SU-DHL-6 (cell line): ENCODE measurements around the gene HAAO.

Experiments used
- H2AFZ ChIP-seq: fragments of 200-600 bp; sonication (generic); 2 replicates; pipeline ENCODE4 v1.6.1; 2014; ENCODE audit warnings: low read depth, mild to moderate bottlenecking, moderate library complexity, mixed read lengths, antibody characterized with exemption, low read length; ENCODE audit not compliant: severe bottlenecking
- H3F3A ChIP-seq: fragments of 200-600 bp; shearing (Covaris generic); 2 replicates; pipeline ENCODE4 v1.6.0; 2016; ENCODE audit warnings: antibody characterized with exemption, mild to moderate bottlenecking; ENCODE audit not compliant: insufficient read depth
- H3K27ac ChIP-seq: fragments of 200-600 bp; sonication (generic); 2 replicates; pipeline ENCODE4 v1.5.1; 2016; ENCODE audit warnings: low read depth, mild to moderate bottlenecking, low read length, moderate library complexity, mixed read lengths
- H3K27me3 ChIP-seq: fragments of 200-600 bp; sonication (generic), shearing (Covaris generic); 2 replicates; pipeline ENCODE4 v1.6.0; 2014; ENCODE audit warnings: mild to moderate bottlenecking, low read length
- H3K36me3 ChIP-seq: fragments of 200-600 bp; sonication (generic); 2 replicates; pipeline ENCODE4 v1.6.1; 2014; ENCODE audit warnings: mild to moderate bottlenecking, low read length, mixed read lengths
- H3K4me2 ChIP-seq: fragments of 300-600, 200-600 bp; shearing (Covaris generic), sonication (generic); 2 replicates; pipeline ENCODE4 v1.6.0; 2014; ENCODE audit warnings: low read length, low read depth, mild to moderate bottlenecking; ENCODE audit not compliant: poor library complexity, severe bottlenecking
- H3K4me3 ChIP-seq: fragments of 200-600 bp; sonication (generic); 2 replicates; pipeline ENCODE4 v1.5.1; 2014; ENCODE audit warnings: antibody characterized with exemption, low read length, mild to moderate bottlenecking, mixed read lengths; ENCODE audit not compliant: insufficient read depth, poor library complexity, severe bottlenecking
- H3K79me2 ChIP-seq: fragments of 200-600 bp; sonication (generic); 2 replicates; pipeline ENCODE4 v1.6.1; 2014; ENCODE audit warnings: mild to moderate bottlenecking, low read length, moderate library complexity; ENCODE audit not compliant: insufficient read depth
- H3K9ac ChIP-seq: fragments of 200-600 bp; sonication (generic); 2 replicates; pipeline ENCODE4 v1.7.0; 2014; ENCODE audit warnings: mild to moderate bottlenecking, low read length
- H3K9me2 ChIP-seq: fragments of 200-600 bp; sonication (generic); replicated peaks from 2 replicates; pipeline ENCODE4 v1.6.1; 2014; ENCODE audit warnings: low read length; ENCODE audit not compliant: insufficient read depth
- H3K9me3 ChIP-seq: fragments of 200-600 bp; sonication (generic); 2 replicates; pipeline ENCODE4 v1.6.1; 2014; ENCODE audit warnings: low read length, mixed read lengths; ENCODE audit not compliant: insufficient read depth
- H4K20me1 ChIP-seq: fragments of 200-600 bp; sonication (generic); 2 replicates; pipeline ENCODE4 v1.6.1; 2014; ENCODE audit warnings: low read depth, mild to moderate bottlenecking, antibody characterized with exemption, low read length, moderate library complexity, mixed read lengths
- CTCF ChIP-seq: fragments of 200-600 bp; sonication (generic); IDR thresholded peaks from one replicate; pipeline ENCODE4 v1.5.1; 2017; ENCODE audit warnings: antibody characterized with exemption, mild to moderate bottlenecking, low read length, moderate library complexity; ENCODE audit not compliant: insufficient read depth, poor library complexity, severe bottlenecking
- EZH2phosphoT487 ChIP-seq: fragments of 200-600 bp; sonication (generic), shearing (Covaris generic); conservative IDR thresholded peaks from 2 replicates; pipeline ENCODE4 v1.6.1; 2018; ENCODE audit warnings: mild to moderate bottlenecking, antibody characterized with exemption, low read length, moderate library complexity, mixed read lengths

HAAO gene

GRCh38 chr2:42797281-42797680 is 4.9 kb upstream of the HAAO start:
- Histone ChIP-seq H3K36me3 (no peaks in the 10 kb centered on the region), H3K9me3 (no peaks in the 10 kb centered on the region), H3K79me2 (no peaks in the 10 kb centered on the region), H3K4me2 (no peak overlapping the region), H3K9me2 (no peaks in the 10 kb centered on the region), H3K27me3 (no peaks in the 10 kb centered on the region), H2AFZ (no peak overlapping the region), H3K9ac (no peak overlapping the region), H3F3A (no peaks in the 10 kb centered on the region), H3K4me3 (no peak overlapping the region), H3K27ac (no peak overlapping the region), H4K20me1 (no peaks in the 10 kb centered on the region)
- TF ChIP-seq CTCF (no peak), EZH2phosphoT487 (no peak)

GRCh38 chr2:42796427-42797248 is 4.3 kb upstream of the HAAO start:
- H3K9me2 ChIP-seq, result no peaks in the 10 kb centered on the region
- TF ChIP-seq EZH2phosphoT487 (no peak), CTCF (no peak)
- H3K4me3 ChIP-seq, result no peak overlapping the region
- H3K4me2 ChIP-seq, result no peak overlapping the region
- H3K79me2 ChIP-seq, result no peaks in the 10 kb centered on the region
- H3K36me3 ChIP-seq, result no peaks in the 10 kb centered on the region
- H2AFZ ChIP-seq, result no peak overlapping the region
- no peak overlapping the region for H3K27ac ChIP-seq
- no peaks in the 10 kb centered on the region for H3F3A ChIP-seq
- no peaks in the 10 kb centered on the region for H3K27me3 ChIP-seq
- H3K9me3 ChIP-seq, result no peaks in the 10 kb centered on the region
- no peaks in the 10 kb centered on the region for H4K20me1 ChIP-seq
- no peak overlapping the region for H3K9ac ChIP-seq

- no peaks in the 10 kb centered on the region for H3F3A ChIP-seq
- no peaks in the 10 kb centered on the region for H4K20me1 ChIP-seq
- no peak overlapping the region for H3K9ac ChIP-seq
- no peaks in the 10 kb centered on the region for H3K27me3 ChIP-seq
- no peak overlapping the region for H3K4me3 ChIP-seq
- no peaks in the 10 kb centered on the region for H3K79me2 ChIP-seq
- H3K9me3 ChIP-seq, result no peaks in the 10 kb centered on the region
- H3K36me3 ChIP-seq, result no peaks in the 10 kb centered on the region
- H3K27ac ChIP-seq, result no peak overlapping the region
- no peaks in the 10 kb centered on the region for H3K9me2 ChIP-seq
- TF ChIP-seq CTCF (no peak), EZH2phosphoT487 (no peak)
- H2AFZ ChIP-seq, result no peak overlapping the region
- H3K4me2 ChIP-seq, result no peak overlapping the region
These were observed 3.5 kb upstream of the HAAO start for GRCh38 chr2:42795841-42796301.
